Heart left ventricle (tissue), 16 donors: ENCODE data around the gene STAT3. TPM values are rescaled to one million over a fixed set of nuclear protein-coding genes. Genes with fewer than 3 reads are reported as not detected.

Experiments used
- ATAC-seq, 4 donors: fragments of 200-7000 bp; cut with Tn5 transposase; one replicate each; pipeline ENCODE4 v1.9.1; 2020 to 2022; ENCODE audit warnings: moderate library complexity in 4 of 4, mild to moderate bottlenecking in 3 of 4, moderate number of reproducible peaks in 1 of 4
- DNase-seq, 5 donors: peaks; one replicate each; pipeline ENCODE4 v3.0.0-alpha.2; 2020
- H3K27ac ChIP-seq, 12 donors: fragments of 200-600 bp; sonication (generic) in 4 of 12; one replicate each; pipeline versions ENCODE4 v1.5.0 to v1.8.0; 2016 to 2022; ENCODE audit warnings: mild to moderate bottlenecking in 2 of 12
- H3K27me3 ChIP-seq, 9 donors: fragments of 200-600 bp; sonication (generic) in 2 of 9; one replicate each; pipeline versions ENCODE4 v1.5.1 to v1.8.0; 2016 to 2022; ENCODE audit warnings: mild to moderate bottlenecking in 3 of 9
- H3K36me3 ChIP-seq, 9 donors: fragments of 200-600 bp; sonication (generic) in 2 of 9; one replicate each; pipeline versions ENCODE4 v1.5.0 to v1.8.0; 2018 to 2022; ENCODE audit warnings: mild to moderate bottlenecking in 2 of 9
- H3K4me1 ChIP-seq, 12 donors: fragments of 200-600 bp; sonication (generic) in 4 of 12; one replicate each; pipeline versions ENCODE4 v1.5.0 to v1.8.0; 2016 to 2022; ENCODE audit warnings: mild to moderate bottlenecking in 3 of 12
- H3K4me3 ChIP-seq, 12 donors: fragments of 200-600 bp; sonication (generic) in 4 of 12; one replicate each; pipeline versions ENCODE4 v1.5.0 to v1.8.0; 2017 to 2022; ENCODE audit warnings: mild to moderate bottlenecking in 9 of 12, moderate library complexity in 4 of 12
- H3K9me3 ChIP-seq, 12 donors: fragments of 200-600 bp; sonication (generic) in 4 of 12; one replicate each; pipeline versions ENCODE4 v1.5.0 to v1.8.0; 2016 to 2022; ENCODE audit warnings: mild to moderate bottlenecking in 1 of 12
- CTCF ChIP-seq, 12 donors: fragments of 200-600 bp; sonication (generic) in 4 of 12; IDR thresholded peaks; one replicate each; pipeline versions ENCODE4 v1.5.0 to v1.8.0; 2018 to 2022; ENCODE audit warnings: antibody characterized with exemption in 12 of 12, mild to moderate bottlenecking in 5 of 12
- POLR2A ChIP-seq, 2 donors: fragments of 450-650 bp; IDR thresholded peaks; one replicate each; pipeline ENCODE4 v1.6.1; 2017; ENCODE audit warnings: antibody characterized with exemption in 2 of 2, mild to moderate bottlenecking in 2 of 2, moderate library complexity in 2 of 2
- WGBS, 4 donors: extraction: QIAGEN DNeasy Blood & Tissue Kit in 2 of 4; methylation state at CpG; one replicate each; pipeline versions ENCODE4 v1.1.5 to v1.1.7; 2013 to 2018; 5-methylcytosine and 5-hydroxymethylcytosine counted together
- intact Hi-C, 10 donors: fragments of 100-400 bp; cut with DNase I; formaldehyde crosslinking; loops; one replicate each; pipeline versions ENCODE4 v1.11.1 to v1.14.2; 2022
- polyA plus RNA-seq, 2 donors: library from polyadenylated mRNA; stranded (reverse); fragments of 200-250 nt; gene quantifications; one replicate each; pipeline ENCODE4 v1.2.3, GENCODE V29; 2013
- total RNA-seq, 9 donors: library from RNA; depleted of rRNA in 2 of 9; stranded (reverse); fragments of >200 nt in 2 of 9; fragmentation: NEBNext Ultra II Directional in 3 of 9; extraction: Animal tissue kit (Norgen Biotek cat#: 25700) in 3 of 9; gene quantifications; one replicate each; pipeline versions ENCODE4 v1.1.0 to v1.2.4, GENCODE V29; 2016 to 2023
- donor health status: ischemic (EF 13 %, LVEDD 7.1; RV severe dilation, severe dysfunction).
- donor health status: healthy with polysubstance abuse.
- donor health status: DM: no; HTN: yes; CAD: no.
- donor health status: DM: no; HTN: no; CAD: no.
- donor health status: ischemic (EF 25% LVEDD 6.9; RV normal size, moderate dysfunction).
- donor health status: ischemic (EF 25% LVEDD 5.7; RV mildly dilated, moderate dysfunction).
- donor health status: healthy.
- donor health status: DM: yes; HTN: yes; CAD: no.
- donor health status: ischemic (EF 35%, LVEDD 5.7; RV mildly dilated, moderate dysfunction).
- donor health status: nonischemic (EF 11% LVEDD 7.7; RV severe dilation, severe dysfunction).
- donor health status: DM: yes; HTN: yes; CAD: no.
- donor health status: PGD.
- donor health status: ischemic (EF 29% LVEDD 5.4; RV normal size, mild dysfunction).
- donor health status: nonischemic (EF 23%, LVEDD 6.1; RV moderate dilation, normal function).

STAT3 gene
- total and polyA plus RNA-seq, 11 donors, result 36.0 to 614 (median 148) TPM

DNA sequence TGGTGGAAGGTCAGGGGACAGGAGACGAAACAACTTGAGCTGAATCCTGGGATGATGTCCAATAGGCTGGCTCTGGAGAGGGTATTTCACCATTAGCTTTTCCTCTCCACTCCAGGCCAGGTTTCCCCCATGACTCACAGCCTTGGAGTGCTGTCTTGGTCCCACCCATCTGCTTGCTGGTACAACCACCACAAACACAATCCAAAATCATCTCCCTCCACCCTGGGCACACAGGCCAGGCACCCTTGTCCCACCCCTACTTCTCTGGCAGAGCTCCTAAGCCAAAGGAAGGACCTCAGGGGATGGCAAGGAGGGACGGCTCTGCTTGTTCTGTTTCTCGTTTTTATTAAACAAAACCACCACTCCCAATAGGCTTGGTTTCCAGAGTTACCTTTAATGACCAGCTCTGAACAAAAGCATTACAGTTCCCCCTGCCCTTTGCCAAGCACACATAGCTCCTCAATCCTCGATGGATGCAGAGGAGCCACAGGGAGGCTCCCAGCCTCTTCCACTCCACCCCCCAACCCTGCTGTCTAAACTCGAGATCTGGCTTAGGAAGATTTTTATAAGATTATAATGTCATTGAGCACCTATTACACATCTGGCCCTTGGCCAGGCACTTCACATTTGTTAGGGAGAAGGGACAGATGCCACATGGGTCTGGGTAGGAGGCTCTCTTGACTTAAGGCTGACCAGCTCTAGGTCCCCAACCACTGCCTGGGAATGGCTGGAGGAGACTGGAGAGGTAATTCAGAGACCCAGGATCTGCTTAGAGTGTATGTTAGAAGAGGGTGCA is 21.5 kb upstream of the STAT3 start:
- Histone ChIP-seq H3K27ac (peak overlapping the region; percentile 65 to 100 (median 82)), H3K36me3 (peaks cover 0 to 15% (median 6%) of the 10 kb centered on the region in 9 donors), H3K27me3 (no peaks in the 10 kb centered on the region), H3K4me3 (peak overlapping the region in 4 of 12 donors; percentile 4 to 23 (median 14)), H3K9me3 (no peaks in the 10 kb centered on the region), H3K4me1 (peaks cover 37 to 100% (median 94%) of the 10 kb centered on the region in 12 donors)
- WGBS, 4 donors, result 10 to 23% (median 15%) methylated on average over 4 to 5 of the region's 5 CpGs
- DNase-seq, result peak in 3 of 5 donors; percentile 62 to 83 (median 68)
- TF ChIP-seq CTCF (IDR thresholded peaks at IDR 0.05) (no peak), POLR2A (IDR thresholded peaks at IDR 0.05) (no peak)
- intact Hi-C loops, result loop anchor here in 2 of 10 donors (2.0 to 5.0 kb wide), 2 partner anchors 13 to 108 kb away; partner anchors contain the start of gene CAVIN1 (in 1 of the 2)
- peak in 3 of 4 donors; percentile 25 to 67 (median 52) for ATAC-seq

DNA sequence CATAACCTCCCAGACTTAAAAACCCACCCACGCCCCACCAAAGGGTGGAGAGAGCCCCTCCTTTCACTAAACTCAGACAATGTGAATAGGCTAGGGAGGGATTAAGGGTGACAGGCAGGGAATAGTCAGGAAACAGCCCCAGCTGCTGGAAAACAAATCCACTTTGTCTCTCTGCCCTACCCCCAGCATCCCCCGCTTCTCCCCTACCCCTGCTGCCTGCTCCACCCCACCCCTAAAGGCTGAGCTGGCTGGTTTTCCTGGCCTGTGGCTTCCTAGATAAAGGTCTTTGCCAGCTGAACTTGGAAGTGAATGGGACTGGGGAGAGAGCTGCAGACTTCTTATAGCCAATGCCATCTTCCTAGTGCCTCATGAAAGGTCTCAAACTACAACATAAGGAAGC is 19.8 kb upstream of the STAT3 start:
- 35 to 58% (median 42%) methylated on average over 2 of the region's 2 CpGs for WGBS, 4 donors

GRCh38 chr17:42407289-42407836 is 19.1 kb upstream of the STAT3 start:
- Histone ChIP-seq H3K36me3 (peaks cover 0 to 38% (median 28%) of the 10 kb centered on the region in 9 donors), H3K27ac (peak overlapping the region; percentile 65 to 100 (median 82)), H3K4me1 (peaks cover 31 to 100% (median 87%) of the 10 kb centered on the region in 12 donors), H3K27me3 (no peaks in the 10 kb centered on the region), H3K4me3 (peak overlapping the region in 7 of 12 donors; percentile 11 to 37 (median 23)), H3K9me3 (no peaks in the 10 kb centered on the region)
- intact Hi-C loops, result loop anchor here in 8 of 10 donors (2.0 to 5.0 kb wide), 6 partner anchors 15 to 111 kb away; partner anchors contain the start of genes ATP6V0A1 (in 1 of the 8), CAVIN1 (in 1 of the 8) and STAT3 (in 1 of the 8)
- ATAC-seq (peak; percentile 79 to 88 (median 86)), DNase-seq (peak; percentile 87 to 92 (median 89))
- 0 to 8% (median 5%) methylated on average over 2 of the region's 2 CpGs for WGBS, 4 donors
- TF ChIP-seq CTCF (IDR thresholded peaks at IDR 0.05), result no peak
- no peak for TF ChIP-seq POLR2A (IDR thresholded peaks at IDR 0.05)

More for the DNA sequence above, 19.8 kb upstream of the STAT3 start:
- TF ChIP-seq CTCF (IDR thresholded peaks at IDR 0.05), result no peak
- no peak for TF ChIP-seq POLR2A (IDR thresholded peaks at IDR 0.05)
- Histone ChIP-seq H3K36me3 (peaks cover 0 to 32% (median 22%) of the 10 kb centered on the region in 9 donors), H3K27ac (peak overlapping the region; percentile 65 to 100 (median 82)), H3K4me3 (peak overlapping the region in 6 of 12 donors; percentile 0 to 37 (median 12)), H3K9me3 (no peaks in the 10 kb centered on the region), H3K4me1 (peaks cover 31 to 100% (median 89%) of the 10 kb centered on the region in 12 donors), H3K27me3 (no peaks in the 10 kb centered on the region)
- intact Hi-C loops, result loop anchor here in 2 of 10 donors (2.0 to 5.0 kb wide), 2 partner anchors 15 to 109 kb away; partner anchors contain the start of gene CAVIN1 (in 1 of the 2)
- DNase-seq (peak in 4 of 5 donors; percentile 66 to 77 (median 74)), ATAC-seq (peak; percentile 11 to 63 (median 22))
